ENCODE measurements around the gene TRABD2B.

GRCh38 chr1:48001696-48002095 is 4.5 kb upstream of the TRABD2B start:
- TF ChIP-seq EZH2 (IDR thresholded peaks at IDR 0.05; ENCODE audit: borderline replicate concordance, low read depth, low read length, severe bottlenecking) = no peak
- no peak for TF ChIP-seq CTCF (IDR thresholded peaks at IDR 0.05; ENCODE audit: borderline replicate concordance, extremely low read depth, low read length, poor library complexity, severe bottlenecking)

Measured in DND-41 (cell line).